NB4 (cell line): ENCODE data around the gene C8B.

Experiments used
- POLR2A ChIP-seq: IDR thresholded peaks from 2 replicates; pipeline ENCODE4 v1.6.1; 2011; ENCODE audit warnings: mild to moderate bottlenecking; ENCODE audit not compliant: insufficient read length; ENCODE audit errors: extremely low read depth
- TF ChIP-seq, protein P1 (sequence below): IDR thresholded peaks from one replicate; pipeline ENCODE4 v1.5.1; 2012; ENCODE audit warnings: low read depth, low read length
- TF ChIP-seq, protein P2 (sequence below): IDR thresholded peaks from 2 replicates; pipeline ENCODE4 v1.6.1; 2011; ENCODE audit warnings: low read depth, low read length

DNA sequence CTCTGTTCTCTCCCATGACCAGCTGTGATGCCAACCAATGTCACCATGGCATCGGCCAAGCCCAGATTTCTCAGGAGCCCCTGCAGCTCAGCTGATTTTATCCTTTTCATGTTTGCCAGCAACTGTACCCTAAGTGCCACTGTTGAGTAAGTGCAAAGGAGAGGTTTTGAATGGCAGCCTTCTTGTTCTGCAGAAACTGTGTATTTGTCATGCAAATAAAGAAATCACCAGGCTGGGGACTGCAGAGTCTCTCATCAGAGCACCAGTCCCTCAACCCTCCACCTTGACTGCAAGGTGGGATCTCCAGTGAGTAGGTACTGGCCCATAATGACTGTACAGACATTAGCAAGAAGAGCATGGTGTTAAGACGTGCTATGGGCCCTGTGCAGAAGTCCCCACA is 26.6 kb downstream of the C8B start:
- TF ChIP-seq, protein P1, sequence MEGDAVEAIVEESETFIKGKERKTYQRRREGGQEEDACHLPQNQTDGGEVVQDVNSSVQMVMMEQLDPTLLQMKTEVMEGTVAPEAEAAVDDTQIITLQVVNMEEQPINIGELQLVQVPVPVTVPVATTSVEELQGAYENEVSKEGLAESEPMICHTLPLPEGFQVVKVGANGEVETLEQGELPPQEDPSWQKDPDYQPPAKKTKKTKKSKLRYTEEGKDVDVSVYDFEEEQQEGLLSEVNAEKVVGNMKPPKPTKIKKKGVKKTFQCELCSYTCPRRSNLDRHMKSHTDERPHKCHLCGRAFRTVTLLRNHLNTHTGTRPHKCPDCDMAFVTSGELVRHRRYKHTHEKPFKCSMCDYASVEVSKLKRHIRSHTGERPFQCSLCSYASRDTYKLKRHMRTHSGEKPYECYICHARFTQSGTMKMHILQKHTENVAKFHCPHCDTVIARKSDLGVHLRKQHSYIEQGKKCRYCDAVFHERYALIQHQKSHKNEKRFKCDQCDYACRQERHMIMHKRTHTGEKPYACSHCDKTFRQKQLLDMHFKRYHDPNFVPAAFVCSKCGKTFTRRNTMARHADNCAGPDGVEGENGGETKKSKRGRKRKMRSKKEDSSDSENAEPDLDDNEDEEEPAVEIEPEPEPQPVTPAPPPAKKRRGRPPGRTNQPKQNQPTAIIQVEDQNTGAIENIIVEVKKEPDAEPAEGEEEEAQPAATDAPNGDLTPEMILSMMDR, result no peak
- no peak for TF ChIP-seq POLR2A
- TF ChIP-seq, protein P2, sequence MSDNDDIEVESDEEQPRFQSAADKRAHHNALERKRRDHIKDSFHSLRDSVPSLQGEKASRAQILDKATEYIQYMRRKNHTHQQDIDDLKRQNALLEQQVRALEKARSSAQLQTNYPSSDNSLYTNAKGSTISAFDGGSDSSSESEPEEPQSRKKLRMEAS, result no peak
